Activated CD4-positive, alpha-beta T cell treated with anti-CD3 and anti-CD28 coated beads for 48 hours (primary cell): ENCODE measurements around the gene COPRS.

Source experiments
- DNase-seq: peaks from one replicate; pipeline ENCODE4 v3.0.0-alpha.2; 2020

Gene COPRS

DNA sequence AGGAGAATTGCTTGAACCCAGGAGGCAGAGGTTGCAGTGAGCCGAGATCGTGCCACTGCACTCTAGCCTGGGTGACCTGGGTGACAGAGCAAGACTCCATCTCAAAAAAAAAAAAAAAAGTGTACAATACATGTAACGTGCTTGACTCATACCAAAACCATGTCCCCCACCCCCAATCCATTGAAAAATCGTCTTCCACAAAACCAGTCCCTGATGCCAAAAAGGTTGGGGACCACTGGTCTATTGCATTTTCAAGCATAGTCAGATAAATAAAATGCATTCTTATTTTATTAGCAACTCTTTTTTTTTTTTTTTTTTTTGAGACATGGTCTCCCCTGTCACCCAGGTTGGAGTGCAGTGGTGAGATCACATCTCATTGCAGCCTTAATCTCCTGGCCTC, 52.1 kb downstream of the COPRS start:
- DNase-seq: no peak

DNA sequence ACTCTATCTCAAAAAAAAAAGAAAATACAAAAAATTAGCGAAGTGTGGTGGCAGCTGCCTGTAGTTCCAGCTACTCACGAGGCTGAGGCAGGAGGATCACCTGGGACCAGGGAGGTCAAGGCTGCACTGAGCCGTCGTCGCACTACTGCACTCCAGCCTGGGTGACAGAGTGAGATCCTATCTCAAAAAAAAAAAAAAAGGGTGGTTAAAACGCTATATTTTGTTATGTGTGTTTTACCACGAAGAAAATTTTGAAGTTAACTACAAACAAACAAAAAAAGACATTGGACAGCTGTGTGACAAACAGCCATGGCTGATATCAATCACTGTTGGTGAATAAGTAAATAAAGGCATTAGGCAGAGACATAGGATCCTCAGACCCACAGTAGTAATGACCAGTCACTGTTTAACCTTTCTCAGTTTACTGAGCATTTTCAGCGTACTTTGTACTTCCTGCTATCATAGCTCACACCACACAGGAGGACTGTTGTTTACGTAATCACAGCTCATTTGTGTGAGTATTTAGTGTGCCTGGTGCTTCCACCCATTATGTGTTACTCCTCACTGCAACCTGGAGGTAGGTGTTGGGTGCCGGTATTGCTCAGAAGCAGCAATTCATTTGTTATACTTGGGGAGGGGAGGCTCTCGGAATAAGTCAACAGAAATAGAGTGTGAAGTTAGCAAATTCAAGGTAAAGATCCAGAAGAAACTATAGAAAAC, 55.4 kb downstream of the COPRS start:
- no peak for DNase-seq

DNA sequence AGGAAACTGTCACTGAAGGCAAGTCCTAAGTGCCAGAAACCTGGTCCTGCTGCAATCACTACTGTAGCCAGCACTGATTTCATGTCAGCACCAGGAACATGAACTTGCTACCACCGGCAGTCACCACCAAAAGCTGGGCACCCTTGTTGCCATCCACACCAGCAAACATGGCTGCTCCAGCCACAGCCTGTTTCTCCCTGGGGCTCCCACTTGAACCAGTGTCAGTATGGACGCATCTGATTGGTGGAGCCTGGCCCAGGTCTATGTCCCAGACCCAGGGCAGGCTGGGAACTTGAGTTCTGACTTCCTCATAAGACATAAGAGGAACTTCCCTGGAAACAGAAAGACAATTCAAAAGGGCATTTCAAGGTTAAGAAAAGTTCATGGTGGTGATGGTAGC, 56.5 kb downstream of the COPRS start:
- peak; percentile 5 for DNase-seq
